ENCODE results near the gene APC. TPM values are rescaled to one million over a fixed set of nuclear protein-coding genes. Genes with fewer than 3 reads are reported as not detected.

Gene APC
- total and polyA plus RNA-seq, 2 donors (not counting 3 experiments of a cell fraction or from before 2014, with no cell fraction given): 11.2 to 39.6 TPM

DNA sequence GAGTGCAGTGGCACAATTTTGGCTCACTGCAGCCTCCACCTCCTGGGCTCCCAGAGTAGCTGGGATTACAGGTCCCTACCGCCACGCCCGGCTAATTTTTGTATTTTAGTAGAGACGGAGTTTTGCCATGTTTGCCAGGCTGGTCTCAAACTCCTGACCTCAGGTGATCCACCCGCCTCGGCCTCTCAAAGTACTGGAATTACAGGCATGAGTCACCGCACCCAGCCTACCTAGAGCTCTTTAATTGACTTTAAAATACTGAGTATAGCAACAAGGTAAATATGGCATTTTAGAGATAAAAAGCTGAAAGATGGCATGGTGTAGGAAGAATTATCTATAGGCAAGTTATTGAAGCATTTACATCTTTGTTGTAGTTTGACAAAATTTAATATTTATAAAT is 21.0 kb downstream of the APC start:
- Histone ChIP-seq H3K4me1 (ENCODE audit: control insufficient read depth, extremely low read depth, insufficient read depth, low read length) (peaks cover 3% of the 10 kb centered on the region), H3K36me3 (ENCODE audit: control insufficient read depth in 2 of 2, extremely low read depth in 1 of 2, insufficient read depth in 2 of 2, low read length in 2 of 2) (peaks cover 0 to 3% of the 10 kb centered on the region in 2 experiments), H3K9ac (replicated peaks; ENCODE audit: extremely low read depth, insufficient read depth, low read length) (no peak overlapping the region), H3K4me2 (ENCODE audit: insufficient read depth, low read length) (no peak overlapping the region), H3K9me3 (replicated peaks; ENCODE audit: control insufficient read depth, insufficient read depth, low read length) (no peaks in the 10 kb centered on the region), H4K20me1 (replicated peaks; ENCODE audit: control insufficient read depth, extremely low read depth, insufficient read depth, low read length) (peaks cover 4% of the 10 kb centered on the region), H3K27me3 (ENCODE audit: control insufficient read depth in 2 of 2, insufficient read depth in 2 of 2, low read length in 2 of 2) (no peaks in the 10 kb centered on the region), H3K4me3 (replicated peaks in 1 of 3; ENCODE audit: insufficient read depth in 1 of 3, low read depth in 1 of 3, low read length in 3 of 3) (no peak overlapping the region), H3K9me1 (replicated peaks; ENCODE audit: control insufficient read depth, extremely low read depth, insufficient read depth, low read length) (no peaks in the 10 kb centered on the region), H2AFZ (ENCODE audit: low read depth, low read length) (no peak overlapping the region), H3K79me2 (ENCODE audit: control insufficient read depth, insufficient read depth, low read length) (peaks cover 5% of the 10 kb centered on the region), H3K27ac (ENCODE audit: insufficient read depth, low read depth, low read length) (no peak overlapping the region)
- CTCF ChIA-PET: interaction anchor here (0.8 to 6.9 kb wide), 9 partner anchors 22 to 583 kb away, joined by 3 to 188 read pairs (median 10); partner anchors contain the start of gene APC
- no peak for TF ChIP-seq MYC (IDR thresholded peaks at IDR 0.05; ENCODE audit: low read depth, low read length)
- TF ChIP-seq, protein P1, sequence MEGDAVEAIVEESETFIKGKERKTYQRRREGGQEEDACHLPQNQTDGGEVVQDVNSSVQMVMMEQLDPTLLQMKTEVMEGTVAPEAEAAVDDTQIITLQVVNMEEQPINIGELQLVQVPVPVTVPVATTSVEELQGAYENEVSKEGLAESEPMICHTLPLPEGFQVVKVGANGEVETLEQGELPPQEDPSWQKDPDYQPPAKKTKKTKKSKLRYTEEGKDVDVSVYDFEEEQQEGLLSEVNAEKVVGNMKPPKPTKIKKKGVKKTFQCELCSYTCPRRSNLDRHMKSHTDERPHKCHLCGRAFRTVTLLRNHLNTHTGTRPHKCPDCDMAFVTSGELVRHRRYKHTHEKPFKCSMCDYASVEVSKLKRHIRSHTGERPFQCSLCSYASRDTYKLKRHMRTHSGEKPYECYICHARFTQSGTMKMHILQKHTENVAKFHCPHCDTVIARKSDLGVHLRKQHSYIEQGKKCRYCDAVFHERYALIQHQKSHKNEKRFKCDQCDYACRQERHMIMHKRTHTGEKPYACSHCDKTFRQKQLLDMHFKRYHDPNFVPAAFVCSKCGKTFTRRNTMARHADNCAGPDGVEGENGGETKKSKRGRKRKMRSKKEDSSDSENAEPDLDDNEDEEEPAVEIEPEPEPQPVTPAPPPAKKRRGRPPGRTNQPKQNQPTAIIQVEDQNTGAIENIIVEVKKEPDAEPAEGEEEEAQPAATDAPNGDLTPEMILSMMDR (IDR thresholded peaks at IDR 0.05; ENCODE audit: extremely low read depth in 1 of 2, insufficient read depth in 1 of 2, low read depth in 1 of 2, low read length in 2 of 2): no peak
- FAIRE-seq (no peak), DNase-seq (ENCODE audit: low read depth, low spot score) (no peak)
- BruUV-seq (replicated peaks): no TSS peak
- dilution Hi-C loops (cut with MboI; ENCODE audit: extremely low pct_ligation_motif_present, low sequenced_read_pairs): no loop called here
- POLR2A ChIA-PET: no interaction called here
- intact Hi-C loops (cut with micrococcal nuclease): loop anchor here (5.0 kb wide), 2 partner anchors 51 to 581 kb away; no protein-coding TSS in a partner anchor

DNA sequence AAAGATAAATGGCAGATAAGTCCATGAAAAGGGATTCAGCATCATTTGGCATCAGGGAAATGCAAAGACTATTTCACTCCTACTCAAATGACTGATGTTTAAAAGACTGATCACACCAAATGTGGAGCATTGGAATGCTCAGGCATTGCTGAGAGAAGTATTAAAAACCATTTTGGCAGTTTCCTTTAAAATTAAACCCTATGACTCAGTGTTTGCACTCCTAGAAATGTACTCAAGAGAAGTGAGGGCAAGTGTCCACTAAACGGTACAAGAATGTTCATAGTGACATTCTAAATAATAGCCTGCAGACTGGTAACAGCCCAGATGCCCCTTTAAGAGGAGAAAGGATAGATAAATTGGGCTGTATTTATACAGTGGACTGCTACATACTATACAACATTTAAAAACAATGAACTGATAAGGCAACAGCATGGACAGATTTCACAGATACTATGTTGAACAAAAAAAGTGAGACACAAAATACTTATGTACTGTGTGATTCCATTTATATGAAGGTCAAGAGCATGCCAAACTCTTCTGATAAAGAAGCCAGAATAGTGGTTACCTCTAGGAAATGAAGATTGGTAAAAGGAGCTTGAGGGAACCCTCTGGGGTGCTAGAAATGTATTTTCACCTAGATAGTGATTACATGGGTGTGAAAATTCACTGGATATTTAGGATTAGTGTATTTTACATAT is 24.6 kb downstream of the APC start:
- no TSS peak for BruUV-seq (replicated peaks)

More for the DNA sequence above, 24.6 kb downstream of the APC start:
- FAIRE-seq: no peak
- Histone ChIP-seq H3K9ac (replicated peaks; ENCODE audit: extremely low read depth, insufficient read depth, low read length) (no peak overlapping the region), H4K20me1 (replicated peaks; ENCODE audit: control insufficient read depth, extremely low read depth, insufficient read depth, low read length) (peaks cover 2% of the 10 kb centered on the region), H3K4me1 (ENCODE audit: control insufficient read depth, extremely low read depth, insufficient read depth, low read length) (peaks cover 3% of the 10 kb centered on the region), H3K79me2 (ENCODE audit: control insufficient read depth, insufficient read depth, low read length) (no peaks in the 10 kb centered on the region), H3K4me3 (replicated peaks in 1 of 3; ENCODE audit: insufficient read depth in 1 of 3, low read depth in 1 of 3, low read length in 3 of 3) (no peak overlapping the region), H2AFZ (ENCODE audit: low read depth, low read length) (no peak overlapping the region), H3K4me2 (ENCODE audit: insufficient read depth, low read length) (no peak overlapping the region), H3K27me3 (ENCODE audit: control insufficient read depth in 2 of 2, insufficient read depth in 2 of 2, low read length in 2 of 2) (no peaks in the 10 kb centered on the region), H3K9me3 (replicated peaks; ENCODE audit: control insufficient read depth, insufficient read depth, low read length) (no peaks in the 10 kb centered on the region), H3K9me1 (replicated peaks; ENCODE audit: control insufficient read depth, extremely low read depth, insufficient read depth, low read length) (no peaks in the 10 kb centered on the region), H3K36me3 (ENCODE audit: control insufficient read depth in 2 of 2, extremely low read depth in 1 of 2, insufficient read depth in 2 of 2, low read length in 2 of 2) (peaks cover 0 to 3% of the 10 kb centered on the region in 2 experiments), H3K27ac (ENCODE audit: insufficient read depth, low read depth, low read length) (no peak overlapping the region)
- TF ChIP-seq FOS (IDR thresholded peaks at IDR 0.05; ENCODE audit: borderline replicate concordance, insufficient read depth, low read length): no peak
- no peak for TF ChIP-seq POLR2AphosphoS5 (IDR thresholded peaks at IDR 0.05; ENCODE audit: insufficient read depth, low read depth, low read length)
- TF ChIP-seq, protein P2, sequence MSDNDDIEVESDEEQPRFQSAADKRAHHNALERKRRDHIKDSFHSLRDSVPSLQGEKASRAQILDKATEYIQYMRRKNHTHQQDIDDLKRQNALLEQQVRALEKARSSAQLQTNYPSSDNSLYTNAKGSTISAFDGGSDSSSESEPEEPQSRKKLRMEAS (IDR thresholded peaks at IDR 0.05; ENCODE audit: insufficient read depth, insufficient read length): no peak
- TF ChIP-seq EZH2 (IDR thresholded peaks at IDR 0.05; ENCODE audit: borderline replicate concordance, low read depth, low read length, severe bottlenecking): no peak
- TF ChIP-seq JUN (IDR thresholded peaks at IDR 0.05; ENCODE audit: borderline replicate concordance, insufficient read depth, insufficient read length, low read depth): no peak
- TF ChIP-seq MYC (IDR thresholded peaks at IDR 0.05; ENCODE audit: low read depth, low read length): no peak
- dilution Hi-C loops (cut with MboI; ENCODE audit: extremely low pct_ligation_motif_present, low sequenced_read_pairs): no loop called here
- intact Hi-C loops (cut with micrococcal nuclease): no loop called here
- ChIA-PET CTCF (interaction anchor here (0.9 to 1.3 kb wide), 3 partner anchors 16 to 86 kb away, joined by 3 to 4 read pairs (median 3); no protein-coding TSS in a partner anchor), POLR2A (no interaction called here)
- DNase-seq (ENCODE audit: low read depth, low spot score): no peak

Data from endothelial cell of umbilical vein (primary cell).